SK-N-SH (cell line): ENCODE data around the gene YDJC. TPM values are rescaled to one million over a fixed set of nuclear protein-coding genes. Genes with fewer than 3 reads are reported as not detected.

Experiments used
- CTCF ChIA-PET: fragments of 300-600, 350-600 bp; formaldehyde crosslinking; extraction: SDS; loops from one replicate; lab custom pipeline; 2021; lab: Yijun Ruan, JAX
- POLR2A ChIA-PET: fragments of 350-600 bp; sonication (Branson Sonifier 250); formaldehyde crosslinking; extraction: SDS; loops from one replicate; lab custom pipeline; 2020; ENCODE audit warnings: antibody characterized with exemption, inconsistent platforms; lab: Yijun Ruan, JAX
- DNase-seq: peaks from one replicate; pipeline ENCODE4 v3.0.0; 2012
- H2AFZ ChIP-seq: fragments of 200-600 bp; sonication (generic); 2 replicates; pipeline ENCODE4 v1.8.1; 2016; ENCODE audit warnings: antibody characterized with exemption, mild to moderate bottlenecking, low read depth
- H3F3A ChIP-seq: fragments of 200-600 bp; sonication (generic); replicated peaks from 2 replicates; pipeline ENCODE3; 2016; ENCODE audit warnings: antibody characterized with exemption, mild to moderate bottlenecking; ENCODE audit not compliant: insufficient read depth
- H3K27ac ChIP-seq, 2 experiments: fragments of 200-500 bp in 1 of 2; fragments of 200-600 bp in 1 of 2; sonication (Bioruptor generic) in 1 of 2; sonication (generic), shearing (Covaris generic) in 1 of 2; 2 replicates each; pipeline versions ENCODE4 v1.5.1 to v1.6.1; 2014 to 2016; ENCODE audit warnings: low read depth in 2 of 2, inconsistent platforms in 1 of 2, low read length in 1 of 2, mild to moderate bottlenecking in 1 of 2, mixed read lengths in 1 of 2
- H3K27me3 ChIP-seq: fragments of 200-600 bp; sonication (generic), shearing (Covaris generic); 2 replicates; pipeline ENCODE4 v1.6.1; 2016; ENCODE audit warnings: mixed run types; ENCODE audit not compliant: insufficient read depth
- H3K36me3 ChIP-seq, 2 experiments: fragments of 200-500 bp in 1 of 2; fragments of 200-600 bp in 1 of 2; sonication (Bioruptor generic) in 1 of 2; sonication (generic) in 1 of 2; replicated peaks in 1 of 2; 2 replicates each; pipeline versions ENCODE3 to v1.5.1; 2014 to 2016; ENCODE audit warnings: low read length in 1 of 2, mild to moderate bottlenecking in 1 of 2; ENCODE audit not compliant: insufficient read depth in 2 of 2, control insufficient read depth in 1 of 2
- H3K4me1 ChIP-seq, 2 experiments: fragments of 200-500 bp in 1 of 2; fragments of 200-600 bp in 1 of 2; sonication (Bioruptor generic) in 1 of 2; sonication (generic), shearing (Covaris generic) in 1 of 2; 2 replicates each; pipeline versions ENCODE4 v1.5.1 to v1.6.1; 2014 to 2016; ENCODE audit warnings: low read depth in 1 of 2, low read length in 1 of 2, mixed run types in 1 of 2; ENCODE audit not compliant: insufficient read depth in 2 of 2, control insufficient read depth in 1 of 2
- H3K4me2 ChIP-seq: fragments of 200-600 bp; sonication (generic), shearing (Covaris generic); 2 replicates; pipeline ENCODE4 v1.6.1; 2017; ENCODE audit warnings: mixed run types
- H3K4me3 ChIP-seq, 2 experiments: fragments of 200-500 bp in 1 of 2; fragments of 200-600 bp in 1 of 2; sonication (Bioruptor generic) in 1 of 2; sonication (generic), shearing (Covaris generic) in 1 of 2; 2 replicates each; pipeline versions ENCODE4 v1.5.1 to v1.8.1; 2014 to 2016; ENCODE audit warnings: low read depth in 2 of 2, inconsistent platforms in 1 of 2, low read length in 1 of 2, mild to moderate bottlenecking in 1 of 2, mixed read lengths in 1 of 2, moderate library complexity in 1 of 2
- H3K79me2 ChIP-seq: fragments of 200-600 bp; sonication (generic); 2 replicates; pipeline ENCODE4 v1.8.1; 2017; ENCODE audit warnings: mild to moderate bottlenecking; ENCODE audit not compliant: insufficient read depth
- H3K9ac ChIP-seq: fragments of 200-600 bp; sonication (generic); 2 replicates; pipeline ENCODE4 v1.6.1; 2017; ENCODE audit warnings: mixed run types
- H3K9me2 ChIP-seq: fragments of 200-600 bp; sonication (generic); 2 replicates; pipeline ENCODE4 v1.6.1; 2017; ENCODE audit warnings: mixed run types
- H3K9me3 ChIP-seq: fragments of 200-600 bp; sonication (generic); 2 replicates; pipeline ENCODE4 v1.6.1; 2017; ENCODE audit warnings: mixed run types, mild to moderate bottlenecking, moderate library complexity
- H4K20me1 ChIP-seq: fragments of 200-600 bp; sonication (generic); 2 replicates; pipeline ENCODE4 v1.6.1; 2017; ENCODE audit warnings: mild to moderate bottlenecking, mixed run types; ENCODE audit not compliant: insufficient read depth
- RCOR1 ChIP-seq: fragments of 150-350 bp; IDR thresholded peaks from 2 replicates; pipeline ENCODE4 v1.6.1; 2017; ENCODE audit warnings: antibody characterized with exemption, low read length
- WGBS: methylation state at CpG from one replicate; pipeline ENCODE4 v1.1.6; 2017; ENCODE audit warnings: low lambda C conversion rate; 5-methylcytosine and 5-hydroxymethylcytosine counted together
- polyA plus RNA-seq, 3 experiments: library from polyadenylated mRNA; depleted of rRNA; stranded (reverse); fragments of >200 nt; gene quantifications; 2 replicates each; pipeline ENCODE4 v1.2.3, GENCODE V29; 2012
- small RNA-seq, 7 experiments: library from RNA; depleted of rRNA; stranded (forward); fragments of <200 nt; gene quantifications; one replicate each; pipeline ENCODE3, GENCODE V24; 2012

The YDJC gene
- polyA plus RNA-seq, 1 of the 3 experiments (the other 2 are of a cell fraction), result 37.4 TPM

GRCh38 chr22:21579474-21579851 lies 50.4 kb downstream of the YDJC start:
- no peaks in the 10 kb centered on the region for H3F3A ChIP-seq
- POLR2A ChIA-PET, result no interaction called here
- 98% methylated on average over 6 of the region's 6 CpGs for WGBS
- DNase-seq, result no peak
- no peak overlapping the region for H2AFZ ChIP-seq
- CTCF ChIA-PET, result interaction anchor here (0.8 to 1.3 kb wide), 2 partner anchors 45 to 50 kb away, joined by 3 read pairs; no protein-coding TSS in a partner anchor
- peaks cover 0 to 1% of the 10 kb centered on the region in 2 experiments; a peak in 2 of 4 replicates for H3K4me1 ChIP-seq
- no peak overlapping the region for H3K27ac ChIP-seq
- H3K9me2 ChIP-seq, result no peaks in the 10 kb centered on the region
- no peaks in the 10 kb centered on the region for H3K27me3 ChIP-seq
- H3K79me2 ChIP-seq, result peaks cover 100% of the 10 kb centered on the region
- H3K36me3 ChIP-seq, result peaks cover 0 to 10% of the 10 kb centered on the region in 2 experiments
- H4K20me1 ChIP-seq, result peaks cover 100% of the 10 kb centered on the region
- no peak overlapping the region for H3K4me2 ChIP-seq
- no peak overlapping the region for H3K4me3 ChIP-seq
- H3K9me3 ChIP-seq, result no peaks in the 10 kb centered on the region
- TF ChIP-seq RCOR1, result no peak
- no peak overlapping the region for H3K9ac ChIP-seq

Small RNA genes within 50 kb of the gene (small RNA-seq; reads per million reads assigned to genes)
- 3.4 to 116 (median 55.4) reads per million in 7 experiments for gene MIR301B

Other genes with a start within 250 kb of the YDJC start
- 0.02 TPM in 1 of 2 replicates, not detected in the other for gene RIMBP3B, start 246.3 kb downstream of the YDJC start, polyA plus RNA-seq (2012; rRNA removed)
- gene HIC2, start 212.7 kb downstream of the YDJC start, polyA plus RNA-seq (2012; rRNA removed), result 1.1 and 1.2 TPM in 2 replicates
- gene TMEM191C, start 162.6 kb downstream of the YDJC start, polyA plus RNA-seq (2012; rRNA removed), result 2.2 and 3.4 TPM in 2 replicates
- 0.02 TPM in 1 of 2 replicates, not detected in the other for gene RIMBP3C, start 78.6 kb downstream of the YDJC start, polyA plus RNA-seq (2012; rRNA removed)
- 41.2 and 41.4 TPM in 2 replicates for gene UBE2L3, start 62.3 kb downstream of the YDJC start, polyA plus RNA-seq (2012; rRNA removed)
- 0.28 and 0.31 TPM in 2 replicates for gene CCDC116, start 2.7 kb upstream of the YDJC start, polyA plus RNA-seq (2012; rRNA removed)
- 52.2 and 60.9 TPM in 2 replicates for gene SDF2L1, start 12.3 kb upstream of the YDJC start, polyA plus RNA-seq (2012; rRNA removed)
- gene PPIL2, start 36.0 kb upstream of the YDJC start, polyA plus RNA-seq (2012; rRNA removed), result 76.2 and 85.1 TPM in 2 replicates
- 2.4 and 2.7 TPM in 2 replicates for gene YPEL1, start 105.8 kb upstream of the YDJC start, polyA plus RNA-seq (2012; rRNA removed)
- gene MAPK1, start 237.6 kb upstream of the YDJC start, polyA plus RNA-seq (2012; rRNA removed), result 25.6 and 34.8 TPM in 2 replicates